ENCODE measurements around the gene EFNB2.

Gene EFNB2

DNA sequence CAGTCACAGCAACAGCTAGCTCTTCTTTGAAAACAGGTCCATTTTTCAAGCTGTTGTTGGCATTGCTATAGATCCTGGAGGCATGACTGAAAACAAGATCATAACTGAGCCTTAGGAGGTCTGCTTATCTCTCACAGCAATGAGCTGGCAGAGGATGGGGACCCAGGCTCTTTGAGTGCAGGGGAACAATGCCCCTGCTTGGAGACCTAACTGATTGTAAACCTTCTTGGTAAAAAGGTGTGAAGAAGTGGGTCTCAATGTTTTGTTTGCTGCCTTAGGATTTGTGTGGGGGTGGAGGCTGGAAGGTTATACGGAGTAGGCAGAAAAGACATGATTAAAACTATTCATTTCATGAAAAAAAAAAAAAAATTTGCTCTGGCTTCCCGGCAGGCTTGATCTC lies 94.6 kb downstream of the EFNB2 start:
- TF ChIP-seq MYC (IDR thresholded peaks at IDR 0.05; ENCODE audit: low read depth, low read length) (no peak), POLR2A (IDR thresholded peaks at IDR 0.05; ENCODE audit: extremely low read depth, insufficient read length) (no peak)
- TF ChIP-seq, protein P1, sequence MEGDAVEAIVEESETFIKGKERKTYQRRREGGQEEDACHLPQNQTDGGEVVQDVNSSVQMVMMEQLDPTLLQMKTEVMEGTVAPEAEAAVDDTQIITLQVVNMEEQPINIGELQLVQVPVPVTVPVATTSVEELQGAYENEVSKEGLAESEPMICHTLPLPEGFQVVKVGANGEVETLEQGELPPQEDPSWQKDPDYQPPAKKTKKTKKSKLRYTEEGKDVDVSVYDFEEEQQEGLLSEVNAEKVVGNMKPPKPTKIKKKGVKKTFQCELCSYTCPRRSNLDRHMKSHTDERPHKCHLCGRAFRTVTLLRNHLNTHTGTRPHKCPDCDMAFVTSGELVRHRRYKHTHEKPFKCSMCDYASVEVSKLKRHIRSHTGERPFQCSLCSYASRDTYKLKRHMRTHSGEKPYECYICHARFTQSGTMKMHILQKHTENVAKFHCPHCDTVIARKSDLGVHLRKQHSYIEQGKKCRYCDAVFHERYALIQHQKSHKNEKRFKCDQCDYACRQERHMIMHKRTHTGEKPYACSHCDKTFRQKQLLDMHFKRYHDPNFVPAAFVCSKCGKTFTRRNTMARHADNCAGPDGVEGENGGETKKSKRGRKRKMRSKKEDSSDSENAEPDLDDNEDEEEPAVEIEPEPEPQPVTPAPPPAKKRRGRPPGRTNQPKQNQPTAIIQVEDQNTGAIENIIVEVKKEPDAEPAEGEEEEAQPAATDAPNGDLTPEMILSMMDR (IDR thresholded peaks at IDR 0.05; ENCODE audit: low read depth, low read length) = no peak
- TF ChIP-seq, protein P2, sequence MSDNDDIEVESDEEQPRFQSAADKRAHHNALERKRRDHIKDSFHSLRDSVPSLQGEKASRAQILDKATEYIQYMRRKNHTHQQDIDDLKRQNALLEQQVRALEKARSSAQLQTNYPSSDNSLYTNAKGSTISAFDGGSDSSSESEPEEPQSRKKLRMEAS (IDR thresholded peaks at IDR 0.05; ENCODE audit: low read depth, low read length) = no peak
- H3K4me3 ChIP-seq (ENCODE audit: low read depth, low read length) = no peak overlapping the region
- no peak for DNase-seq (ENCODE audit: low read depth)

Data from NB4 (cell line).